HG03139 (cell line): ENCODE data around the gene CTCFL.

Experiments used
- ATAC-seq: cut with Tn5 transposase; IDR thresholded peaks from one replicate; pipeline ENCODE4 v1.9.1; 2021; ENCODE audit not compliant: unreplicated experiment

The CTCFL gene

DNA sequence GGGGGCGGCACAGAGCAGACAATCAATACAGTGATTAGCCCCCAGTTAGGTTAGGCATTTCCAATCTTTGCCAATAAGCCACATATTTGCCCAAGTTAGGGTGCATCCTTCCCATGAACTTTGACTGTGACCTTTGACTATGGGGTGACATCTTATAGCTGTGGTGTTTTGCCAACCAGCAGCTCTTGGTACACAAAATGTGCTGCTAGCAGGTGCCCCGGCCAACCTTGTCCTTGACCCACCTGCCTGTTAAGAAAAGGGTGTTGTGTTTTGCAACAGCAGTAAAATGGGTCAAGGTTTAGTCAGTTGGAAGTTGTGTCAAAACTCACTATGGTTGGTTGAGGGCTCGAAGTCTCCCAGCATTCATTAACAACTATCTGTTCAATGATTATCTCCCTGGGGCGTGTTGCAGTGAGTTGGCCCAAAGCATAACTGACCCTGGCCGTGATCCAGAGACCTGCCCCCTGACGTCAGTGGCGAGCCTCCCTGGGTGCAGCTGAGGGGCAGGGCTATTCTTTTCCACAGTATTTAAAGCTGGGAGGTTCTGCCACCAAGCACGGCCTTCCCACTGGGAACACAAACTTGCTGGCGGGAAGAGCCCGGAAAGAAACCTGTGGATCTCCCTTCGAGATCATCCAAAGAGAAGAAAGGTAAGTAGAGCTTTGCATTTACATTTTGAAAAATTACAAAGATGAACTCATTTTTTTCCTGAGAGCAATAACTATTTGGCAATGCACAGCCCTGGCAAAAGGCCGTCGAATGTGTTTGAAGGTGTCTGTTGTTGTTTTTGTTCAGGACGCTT lies 35.8 kb upstream of the CTCFL start, which contains the start of gene PCK1:
Gene PCK1, plus strand, starts transcription at position 557 of the 802 bp plus-strand sequence. CDS start 302 bp downstream, outside the sequence.
- no peak for ATAC-seq

- no peak for ATAC-seq
These were observed 35.0 kb upstream of the CTCFL start for GRCh38 chr20:57559658-57560553.

GRCh38 chr20:57559289-57559634 lies 34.3 kb upstream of the CTCFL start:
- ATAC-seq = no peak

DNA sequence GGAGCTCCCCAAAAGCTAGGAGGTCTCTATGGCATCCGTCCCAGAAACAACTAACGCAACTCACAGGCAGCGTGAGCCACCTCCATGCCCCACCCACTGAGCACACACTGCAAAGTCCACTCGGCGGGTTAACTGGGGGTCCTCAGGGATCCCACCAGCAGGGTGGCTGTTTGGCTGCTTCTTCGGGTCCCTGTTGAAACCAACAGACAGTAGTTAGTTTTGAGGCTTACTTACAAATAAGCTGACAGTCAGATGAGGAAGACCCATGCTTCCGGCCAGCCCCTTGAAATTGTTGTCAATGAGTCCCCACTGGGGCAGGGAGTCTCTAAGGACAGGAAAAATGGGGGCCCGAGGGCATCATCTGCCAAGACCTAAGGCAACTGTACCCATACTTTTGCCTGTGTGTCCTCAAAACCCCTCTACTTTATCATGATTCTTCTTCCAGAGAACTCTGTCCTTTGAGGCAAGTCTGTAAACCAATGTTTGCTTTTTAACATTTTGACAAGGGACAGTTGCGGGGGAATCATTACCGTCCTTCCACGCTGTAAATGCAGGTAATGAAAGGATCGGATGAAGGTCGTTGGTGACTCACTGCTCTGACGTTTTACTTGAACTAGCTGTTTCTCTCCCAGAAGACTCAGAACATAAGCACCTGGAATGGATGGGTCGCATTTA lies 33.8 kb upstream of the CTCFL start:
- no peak for ATAC-seq

DNA sequence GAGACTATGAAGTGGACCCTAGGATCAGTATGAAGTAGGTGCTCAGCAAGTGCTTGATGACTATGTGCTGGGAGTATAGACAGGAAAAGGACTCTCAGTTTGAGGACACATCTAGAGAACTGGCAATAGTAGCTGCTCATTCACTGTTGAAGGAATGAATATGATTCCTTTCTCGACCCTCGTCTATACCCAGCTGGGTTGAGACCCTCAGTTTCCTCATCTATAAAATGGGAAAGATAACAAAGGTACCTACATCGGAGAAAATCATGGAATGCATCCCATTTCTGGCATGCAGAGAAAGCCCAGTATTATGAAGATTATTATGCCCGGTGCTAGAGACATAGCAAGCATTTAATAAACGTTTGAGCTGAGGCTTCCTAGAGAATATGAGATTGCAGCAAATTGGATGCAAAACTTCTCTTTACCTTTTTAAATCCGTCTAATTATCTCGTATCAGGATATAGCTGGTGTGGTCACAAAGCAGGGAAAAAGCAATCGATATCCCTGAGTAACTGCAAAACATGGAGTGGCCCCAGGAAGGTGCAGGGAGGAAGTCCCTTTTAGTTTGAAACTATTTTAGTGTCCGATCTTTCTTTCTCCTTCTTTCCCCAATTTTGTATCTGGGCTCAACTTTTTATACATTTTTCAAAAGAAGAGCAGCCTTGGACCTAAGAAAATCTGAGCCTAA lies 33.1 kb upstream of the CTCFL start:
- ATAC-seq = no peak

DNA sequence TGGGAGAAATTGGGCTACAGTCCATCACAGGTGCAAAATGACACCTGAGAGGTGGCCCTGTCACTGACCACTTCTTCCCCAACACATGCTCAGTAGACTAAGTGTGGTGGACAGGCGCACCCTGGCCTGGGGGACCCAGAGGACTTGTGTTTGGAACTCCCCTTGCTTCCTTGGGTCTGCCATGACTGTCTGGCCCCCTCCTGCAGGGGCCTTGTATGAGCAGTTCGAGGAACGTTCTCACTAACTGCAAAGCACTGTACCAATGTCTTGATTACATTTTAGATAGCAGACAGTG lies 32.0 kb upstream of the CTCFL start:
- ATAC-seq = no peak

DNA sequence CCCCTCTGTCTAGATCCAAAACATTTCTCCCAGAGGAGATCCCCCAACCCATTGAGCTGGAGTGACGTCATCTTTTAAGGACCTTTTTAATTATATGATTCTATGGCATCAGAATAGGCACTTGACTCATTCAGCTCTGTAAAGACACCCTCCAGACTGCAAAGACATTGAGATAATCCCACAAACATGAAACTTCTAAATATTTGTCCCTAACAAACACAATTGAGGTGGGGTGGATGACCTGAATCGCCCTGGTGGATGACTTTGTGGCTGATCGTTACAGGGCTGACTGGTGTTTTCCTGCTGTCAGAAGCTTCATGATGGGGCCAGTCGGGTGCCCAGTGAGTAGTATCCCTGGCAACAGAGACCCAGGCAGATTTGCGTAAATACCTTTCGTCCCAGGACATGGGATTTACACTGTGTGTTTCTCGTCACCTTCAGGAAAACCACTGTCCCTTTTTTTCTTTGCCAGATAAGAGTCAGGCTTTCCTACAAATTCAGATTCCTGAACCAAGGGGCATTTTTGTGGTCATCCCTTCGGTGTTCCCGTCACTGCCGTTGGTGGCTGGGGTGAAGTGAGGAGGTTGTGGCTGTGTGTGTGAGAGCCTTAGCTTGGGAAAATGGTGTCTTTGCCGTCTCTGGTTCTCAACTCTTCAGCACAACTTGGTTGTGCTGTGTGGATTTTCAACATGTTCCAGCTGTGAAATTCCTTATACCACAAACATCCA lies 30.7 kb upstream of the CTCFL start:
- ATAC-seq = no peak

- ATAC-seq = no peak
These were observed 28.6 kb upstream of the CTCFL start for GRCh38 chr20:57553376-57554018.

- ATAC-seq = no peak
These were observed 27.5 kb upstream of the CTCFL start for GRCh38 chr20:57552471-57552870.

- no peak for ATAC-seq
These were observed 23.5 kb upstream of the CTCFL start for GRCh38 chr20:57548177-57549058.

GRCh38 chr20:57546956-57547649 lies 22.2 kb upstream of the CTCFL start:
- no peak for ATAC-seq

DNA sequence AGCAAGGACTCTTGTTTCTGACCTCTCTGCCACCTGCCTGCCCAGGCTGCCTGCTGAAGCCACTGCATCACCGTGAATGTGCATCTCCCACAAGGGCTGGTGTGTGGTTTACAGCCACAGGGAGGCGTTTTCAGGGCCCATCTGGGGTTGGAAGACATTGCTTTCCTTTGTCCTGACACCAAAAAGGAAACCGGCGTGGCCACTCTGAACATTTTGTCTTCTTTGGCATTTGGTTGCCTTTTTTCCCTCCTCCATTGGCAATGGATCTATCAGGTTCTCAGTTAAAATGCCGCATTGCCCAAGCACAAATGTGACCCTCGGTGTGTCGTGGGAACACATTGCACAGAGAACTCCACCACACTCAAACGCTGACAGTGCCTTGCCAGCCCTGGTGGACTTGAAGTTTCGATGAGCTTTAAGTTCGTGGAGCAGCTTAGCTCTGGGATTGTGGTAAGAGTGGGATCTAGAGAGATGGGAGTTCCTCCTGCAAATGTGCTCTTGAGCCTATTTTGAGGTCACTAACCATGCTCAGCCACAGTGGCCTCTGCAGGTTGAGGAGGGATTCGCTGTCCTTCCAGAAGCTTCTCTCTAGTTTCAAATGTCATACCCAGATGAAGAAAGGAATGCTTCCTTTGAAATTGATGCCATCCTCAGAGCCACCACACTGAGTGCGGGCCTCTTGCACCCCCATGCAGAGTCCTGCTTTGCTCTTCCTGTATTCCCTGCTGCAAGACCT lies 21.2 kb upstream of the CTCFL start:
- ATAC-seq = no peak

DNA sequence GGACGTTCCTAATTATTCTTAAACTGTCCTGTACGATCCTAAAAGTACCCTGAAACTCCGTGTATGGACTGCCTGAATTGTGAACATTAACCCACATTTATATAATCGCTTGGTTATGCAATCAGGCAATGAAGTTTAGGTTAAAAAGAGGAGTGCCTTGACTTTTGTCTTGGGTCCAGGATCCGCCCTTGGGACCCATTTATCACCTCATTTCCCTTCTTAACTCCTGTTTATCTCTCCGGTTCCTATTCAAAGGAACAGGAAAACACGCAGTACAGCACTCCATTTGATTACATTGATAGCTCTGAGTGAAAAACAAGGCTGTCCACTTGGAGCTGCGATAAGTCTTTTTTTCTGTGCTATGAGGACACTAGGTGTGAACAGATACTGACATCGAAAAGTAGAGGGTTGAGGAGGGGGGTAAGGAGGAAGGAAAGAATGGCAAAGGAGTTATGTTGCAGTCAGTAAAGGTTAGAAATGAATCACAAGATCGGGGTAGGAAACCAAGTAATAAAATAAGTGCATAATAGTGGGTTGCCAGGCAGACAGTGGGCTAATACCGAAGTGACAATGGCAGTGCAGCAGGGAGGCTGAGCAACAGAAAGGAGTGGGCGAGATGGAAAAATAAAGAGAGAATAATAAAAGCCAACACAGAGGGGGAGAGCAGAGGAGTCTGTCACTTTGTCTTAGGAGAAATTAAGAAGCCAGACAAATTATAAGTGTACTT lies 20.1 kb upstream of the CTCFL start:
- no peak for ATAC-seq

DNA sequence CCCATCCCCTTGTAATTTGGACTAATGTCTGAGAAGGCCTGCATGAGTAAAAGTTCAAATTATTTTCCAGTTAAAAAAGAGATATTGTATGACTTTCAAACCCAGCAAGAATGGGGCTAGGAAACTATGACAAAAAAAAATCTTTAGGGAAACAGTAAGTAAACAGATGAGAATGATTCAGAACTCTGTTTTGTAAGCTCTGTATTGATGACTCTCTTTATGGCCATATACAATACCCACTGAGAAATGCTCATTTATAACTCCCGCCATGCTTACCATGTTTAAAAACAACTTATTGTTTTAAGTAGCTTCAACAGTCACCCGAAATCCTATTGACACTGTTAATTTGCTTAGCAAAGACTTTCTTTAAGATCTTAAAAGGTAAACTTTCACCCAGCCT lies 18.8 kb upstream of the CTCFL start:
- ATAC-seq = no peak

DNA sequence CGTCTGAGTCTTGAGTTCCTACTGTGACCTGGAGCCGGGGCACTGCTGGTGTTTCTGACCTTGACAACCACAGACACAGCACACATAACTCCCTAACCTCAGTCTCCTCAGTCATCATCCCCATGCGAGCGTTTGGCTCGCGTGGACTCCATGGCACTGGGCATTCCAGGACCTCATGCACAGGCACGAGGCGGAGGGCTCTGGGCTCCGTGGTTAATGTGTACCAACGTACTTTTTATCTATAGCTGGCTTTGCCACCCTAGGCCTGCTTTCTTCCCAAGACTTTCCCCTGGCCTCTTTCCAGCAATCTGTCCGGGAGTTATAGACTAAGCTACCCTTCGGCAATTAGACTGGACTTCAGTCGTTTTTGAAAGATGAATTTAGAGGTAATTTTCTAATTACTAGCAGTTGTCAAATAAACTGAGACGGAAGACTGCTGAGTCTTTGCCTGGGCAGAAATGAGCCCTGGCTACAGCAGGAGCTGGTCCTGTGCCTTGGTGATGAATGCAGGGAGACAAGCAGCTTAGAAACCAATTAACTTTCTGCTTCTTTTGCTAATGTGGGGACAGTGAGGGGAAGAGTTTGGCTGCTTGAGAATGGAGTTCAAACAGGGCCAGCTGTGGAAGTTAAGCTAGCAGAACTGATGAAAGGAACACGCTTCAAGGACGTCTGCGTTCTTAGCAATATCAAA lies 16.1 kb upstream of the CTCFL start:
- ATAC-seq = no peak

- no peak for ATAC-seq
These were observed 14.9 kb upstream of the CTCFL start for GRCh38 chr20:57539889-57540288.

DNA sequence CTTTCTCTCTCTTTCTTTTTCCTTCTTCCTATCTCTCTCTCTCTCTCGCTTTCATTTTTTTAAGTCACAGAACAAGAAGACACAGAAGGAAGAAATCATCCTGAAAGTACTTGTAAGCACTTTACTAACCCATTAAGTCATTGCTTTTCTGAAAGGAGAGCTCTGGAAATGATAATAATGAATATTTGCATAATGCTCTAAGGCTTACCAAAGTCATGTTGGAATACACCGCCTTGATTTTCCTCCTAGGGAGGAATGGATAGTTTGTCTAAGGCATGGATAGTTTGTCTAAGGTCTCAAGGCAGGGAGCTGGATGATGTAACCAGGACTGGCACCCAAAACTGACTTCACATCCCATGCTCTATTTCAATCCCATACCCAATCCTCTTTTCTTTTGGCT lies 12.9 kb upstream of the CTCFL start:
- no peak for ATAC-seq
